ENCODE results near the gene GRK5. TPM values are rescaled to one million over a fixed set of nuclear protein-coding genes. Genes with fewer than 3 reads are reported as not detected.

The GRK5 gene
- total RNA-seq, 4 donors from 2014 or later, result 43.5 to 61.7 (median 48.9) TPM

DNA sequence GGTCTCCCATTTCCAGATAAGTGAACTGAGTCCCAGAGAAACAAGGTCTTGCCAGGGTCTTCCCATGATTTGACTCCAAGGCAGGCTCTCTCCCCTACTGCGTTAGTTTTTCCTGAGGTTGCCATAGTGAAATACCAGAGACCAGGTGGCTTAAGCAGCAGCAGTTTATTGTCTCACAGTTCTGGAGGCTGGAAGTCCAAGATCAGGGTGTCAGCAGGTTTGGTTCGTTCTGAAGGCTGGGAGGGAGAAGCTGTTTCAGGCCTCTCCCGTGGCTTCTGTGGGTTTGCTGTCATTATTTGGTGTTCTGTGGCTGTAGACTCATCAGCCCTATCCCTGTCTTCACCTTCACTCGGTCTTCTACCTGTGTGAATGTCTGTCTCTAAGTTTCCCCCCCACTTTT, 129.9 kb downstream of the GRK5 start:
- 73 to 88% methylated on average over 4 of the region's 4 CpGs for WGBS, 2 donors
- H3K27me3 ChIP-seq, result no peaks in the 10 kb centered on the region
- H3K4me3 ChIP-seq, result no peak overlapping the region
- H3K4me1 ChIP-seq, result peaks cover 0 to 45% (median 0%) of the 10 kb centered on the region in 4 donors
- H3K9me3 ChIP-seq, result no peaks in the 10 kb centered on the region
- H3K36me3 ChIP-seq, result peaks cover 0 to 41% (median 0%) of the 10 kb centered on the region in 3 donors
- no peak overlapping the region for H3K27ac ChIP-seq
- DNase-seq (ENCODE audit: low spot score in 2 of 2), result no peak
- TF ChIP-seq POLR2A (IDR thresholded peaks at IDR 0.05), result no peak
- no peak for TF ChIP-seq EP300 (IDR thresholded peaks at IDR 0.05)
- TF ChIP-seq CTCF (IDR thresholded peaks at IDR 0.05), result no peak

DNA sequence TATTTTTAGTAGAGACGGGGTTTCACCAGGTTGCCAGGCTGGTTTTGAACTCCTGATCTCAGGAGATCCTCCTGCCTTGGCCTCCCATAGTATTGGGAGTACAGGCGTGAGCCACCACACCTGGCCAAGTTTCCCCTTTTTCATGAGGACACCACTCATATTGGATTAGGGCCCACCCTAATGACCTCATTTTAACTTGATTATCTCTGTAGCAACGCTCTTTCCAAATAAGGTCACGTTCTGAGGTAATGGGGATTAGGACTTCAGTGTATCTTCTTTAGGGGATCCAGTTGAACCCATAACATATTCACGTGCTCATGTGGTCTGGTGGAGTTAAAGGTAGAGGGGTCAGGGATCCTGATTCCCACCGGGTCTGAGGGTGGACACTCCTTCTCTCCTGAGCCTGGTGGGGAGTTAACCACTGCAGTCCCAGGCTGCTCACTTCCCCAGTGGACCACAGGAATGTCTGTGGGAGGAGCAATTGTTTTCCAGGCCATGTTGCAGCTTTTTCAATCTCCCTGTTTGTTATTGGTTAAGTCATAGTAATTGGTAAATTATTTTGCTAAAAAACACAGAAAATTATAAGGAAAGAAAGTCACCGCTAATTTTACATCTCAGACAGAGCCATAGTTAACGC, 130.5 kb downstream of the GRK5 start:
- Histone ChIP-seq H3K4me3 (no peak overlapping the region), H3K4me1 (peaks cover 0 to 52% (median 0%) of the 10 kb centered on the region in 4 donors), H3K27me3 (no peaks in the 10 kb centered on the region), H3K27ac (no peak overlapping the region), H3K36me3 (peaks cover 0 to 41% (median 0%) of the 10 kb centered on the region in 3 donors), H3K9me3 (no peaks in the 10 kb centered on the region)
- no peak for DNase-seq (ENCODE audit: low spot score in 2 of 2)
- WGBS, 2 donors, result 82 to 87% methylated on average over 8 of the region's 8 CpGs
- TF ChIP-seq EP300 (IDR thresholded peaks at IDR 0.05) (no peak), POLR2A (IDR thresholded peaks at IDR 0.05) (no peak), CTCF (IDR thresholded peaks at IDR 0.05) (no peak)

DNA sequence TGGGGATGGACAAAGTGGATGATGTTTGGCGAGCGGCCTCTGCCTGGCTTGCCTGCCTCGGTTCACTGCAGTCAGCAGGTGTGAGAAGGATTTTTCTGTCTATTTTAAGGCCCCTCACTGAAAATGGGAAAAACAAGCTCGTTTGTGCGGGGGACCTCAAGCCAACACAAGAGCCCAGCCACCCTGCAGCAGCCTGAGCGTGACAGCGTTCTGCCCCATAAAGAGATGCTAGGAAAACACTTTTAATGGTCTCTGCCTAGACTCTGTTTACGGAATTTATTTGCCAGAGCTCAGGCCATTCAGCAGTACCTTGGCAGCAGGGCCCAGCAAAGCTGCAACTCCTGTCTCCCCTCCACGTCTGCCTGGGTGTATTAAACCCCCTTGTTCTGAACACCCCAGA, 131.7 kb downstream of the GRK5 start:
- DNase-seq (ENCODE audit: low spot score in 2 of 2), result no peak

DNA sequence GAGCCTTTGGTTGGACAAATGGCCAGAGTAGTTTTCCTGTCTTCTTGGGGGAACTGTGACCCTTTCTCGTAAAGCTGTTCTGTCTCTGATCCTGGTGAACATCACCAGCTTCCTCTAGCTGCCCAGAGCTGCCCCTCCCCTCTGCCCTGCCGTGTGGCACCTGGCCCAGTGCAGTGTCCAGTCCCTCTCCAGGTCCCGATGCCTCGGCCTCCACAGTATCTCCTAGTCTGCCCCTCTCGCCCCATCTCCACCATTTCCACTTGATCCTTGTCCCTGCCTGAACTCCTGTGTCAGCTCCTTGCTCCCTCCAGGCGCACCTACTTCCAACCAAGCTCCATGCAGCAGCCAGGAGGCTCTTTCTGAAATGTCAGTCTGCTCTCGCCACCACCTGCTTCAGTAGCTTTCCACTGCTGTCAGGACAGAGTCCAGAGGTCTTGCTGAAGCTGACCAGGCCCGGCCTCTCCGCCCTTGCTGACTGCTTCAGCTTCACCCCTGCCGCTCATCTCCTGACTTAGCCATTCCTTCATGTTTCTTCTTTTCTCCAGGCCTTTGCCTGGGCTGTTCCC, 133.6 kb downstream of the GRK5 start:
- no peaks in the 10 kb centered on the region for H3K9me3 ChIP-seq
- 90 to 94% methylated on average over 10 of the region's 10 CpGs for WGBS, 2 donors
- peaks cover 0 to 33% (median 0%) of the 10 kb centered on the region in 3 donors for H3K36me3 ChIP-seq
- peaks cover 0 to 41% (median 0%) of the 10 kb centered on the region in 4 donors for H3K4me1 ChIP-seq
- H3K4me3 ChIP-seq, result no peak overlapping the region
- TF ChIP-seq POLR2A (IDR thresholded peaks at IDR 0.05), result no peak
- TF ChIP-seq CTCF (IDR thresholded peaks at IDR 0.05), result no peak
- no peak for TF ChIP-seq EP300 (IDR thresholded peaks at IDR 0.05)
- peak overlapping the region in 2 of 4 donors; percentile 1 to 28 for H3K27ac ChIP-seq
- no peaks in the 10 kb centered on the region for H3K27me3 ChIP-seq
- DNase-seq (ENCODE audit: low spot score in 2 of 2), result no peak

More for the DNA sequence above, 131.7 kb downstream of the GRK5 start:
- Histone ChIP-seq H3K27ac (no peak overlapping the region), H3K9me3 (no peaks in the 10 kb centered on the region), H3K27me3 (no peaks in the 10 kb centered on the region), H3K4me3 (no peak overlapping the region), H3K36me3 (peaks cover 0 to 36% (median 0%) of the 10 kb centered on the region in 3 donors), H3K4me1 (peaks cover 0 to 52% (median 0%) of the 10 kb centered on the region in 4 donors)
- TF ChIP-seq EP300 (IDR thresholded peaks at IDR 0.05) (no peak), POLR2A (IDR thresholded peaks at IDR 0.05) (no peak), CTCF (IDR thresholded peaks at IDR 0.05) (no peak)
- WGBS, 2 donors, result 93 to 95% methylated on average over 9 of the region's 9 CpGs

Measured in tibial nerve (tissue), 4 donors.